ENCODE data around the gene C1orf159. TPM values are rescaled to one million over a fixed set of nuclear protein-coding genes. Genes with fewer than 3 reads are reported as not detected.

Gene C1orf159
- total and polyA plus RNA-seq, 2 of the 8 experiments (the other 6 are each of a cell fraction or from before 2014, with no cell fraction given): 10.0 to 10.9 TPM

DNA sequence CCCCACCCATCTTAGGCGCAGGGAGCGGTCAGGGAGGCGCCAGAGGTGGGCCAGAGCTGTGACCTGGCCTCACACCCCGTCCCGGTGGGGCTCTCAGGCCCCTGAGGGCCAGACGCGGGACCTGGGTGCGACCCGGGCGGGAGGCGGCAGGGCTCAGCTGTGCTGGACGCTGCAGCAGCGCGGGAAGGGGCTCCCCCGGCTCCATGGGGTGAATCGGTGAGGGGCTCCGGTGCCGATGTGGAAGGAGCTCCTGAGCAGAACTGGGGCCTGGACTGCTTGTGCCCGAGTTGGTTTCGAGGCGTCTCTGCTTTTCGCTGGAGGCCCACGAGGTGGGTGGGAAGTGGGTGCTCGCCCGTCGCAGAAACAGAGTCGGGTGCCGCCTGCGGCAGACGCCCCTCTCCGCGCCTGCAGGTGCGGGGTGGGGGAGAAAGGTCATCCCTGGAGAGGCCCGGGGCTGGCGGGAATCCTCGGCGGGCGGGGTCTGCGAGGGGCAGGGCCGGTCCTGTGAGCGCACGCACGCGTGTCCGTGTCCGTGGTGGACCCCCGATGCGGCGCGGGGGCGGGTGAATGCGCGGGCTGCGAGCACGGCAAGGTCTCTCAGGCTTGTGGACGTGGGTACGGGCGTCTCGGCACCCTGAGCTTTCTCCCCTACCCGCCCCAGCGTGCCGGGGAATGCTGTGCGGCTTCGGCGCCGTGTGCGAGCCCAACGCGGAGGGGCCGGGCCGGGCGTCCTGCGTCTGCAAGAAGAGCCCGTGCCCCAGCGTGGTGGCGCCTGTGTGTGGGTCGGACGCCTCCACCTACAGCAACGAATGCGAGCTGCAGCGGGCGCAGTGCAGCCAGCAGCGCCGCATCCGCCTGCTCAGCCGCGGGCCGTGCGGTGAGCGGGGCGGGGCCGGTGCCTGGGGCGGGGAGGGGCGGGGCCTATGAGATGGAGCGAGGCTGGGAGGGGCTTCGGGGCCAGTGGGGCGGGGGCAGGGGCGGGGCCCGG, 75.6 kb downstream of the C1orf159 start (continued):
- TF ChIP-seq SUZ12 (IDR thresholded peaks at IDR 0.05; ENCODE audit: low read length) (peak; percentile 42; the same call in 1 of the 2 replicates), RFX5 (IDR thresholded peaks at IDR 0.05; ENCODE audit: borderline replicate concordance, low read depth, low read length) (no peak), SAP30 (IDR thresholded peaks at IDR 0.05; ENCODE audit: insufficient read depth, insufficient replicate concordance, low read length) (no peak), KDM4A (IDR thresholded peaks at IDR 0.05; ENCODE audit: low read depth, low read length, severe bottlenecking) (peak; percentile 19), NANOG (IDR thresholded peaks at IDR 0.05; ENCODE audit: insufficient read depth, low read depth, low read length, poor library complexity, severe bottlenecking) (no peak), SP4 (IDR thresholded peaks at IDR 0.05; ENCODE audit: low read length) (no peak), YY1 (IDR thresholded peaks at IDR 0.05; ENCODE audit: low read depth, low read length) (no peak), TCF12 (IDR thresholded peaks at IDR 0.05; ENCODE audit: low read depth, low read length) (no peak), PHF8 (conservative IDR thresholded peaks at IDR 0.05; ENCODE audit: low read depth, low read length) (no peak), CHD1 (IDR thresholded peaks at IDR 0.05; ENCODE audit: low read depth, low read length) (no peak), POLR2AphosphoS5 (IDR thresholded peaks at IDR 0.05; ENCODE audit: low read depth, low read length) (no peak), POU5F1 (IDR thresholded peaks at IDR 0.05; ENCODE audit: low read depth, low read length) (no peak), RAD21 (IDR thresholded peaks at IDR 0.05 in 1 of 2, conservative IDR thresholded peaks at IDR 0.05 in 1 of 2; ENCODE audit: low read depth in 2 of 2, low read length in 2 of 2) (peak in 1 of 2 experiments; percentile 27; a peak in 1 of 4 replicates), TAF7 (optimal IDR thresholded peaks at IDR 0.05; ENCODE audit: borderline replicate concordance, low read depth, low read length) (no peak)

All from H1 (cell line).